Liver (tissue), 9 donors: ENCODE measurements around the gene FITM1. TPM values are rescaled to one million over a fixed set of nuclear protein-coding genes. Genes with fewer than 3 reads are reported as not detected.

Experiments used
- DNase-seq: peaks from one replicate; pipeline ENCODE4 v3.0.0-alpha.2; 2017; ENCODE audit warnings: low spot score
- H3K27ac ChIP-seq, 2 donors: one replicate each; pipeline ENCODE4 v1.7.0; 2013; ENCODE audit warnings: inconsistent platforms in 2 of 2, low read length in 2 of 2, control low read depth in 1 of 2, low read depth in 1 of 2, mild to moderate bottlenecking in 1 of 2
- H3K27me3 ChIP-seq, 4 donors: one replicate each; pipeline versions ENCODE4 v1.6.1 to v1.7.0; 2013; ENCODE audit warnings: low read length in 3 of 4, inconsistent platforms in 1 of 4, mild to moderate bottlenecking in 1 of 4, moderate library complexity in 1 of 4; ENCODE audit not compliant: control insufficient read depth in 4 of 4, insufficient read depth in 4 of 4
- H3K36me3 ChIP-seq, 4 donors: one replicate each; pipeline versions ENCODE4 v1.6.1 to v1.7.0; 2013; ENCODE audit warnings: low read length in 3 of 4, mild to moderate bottlenecking in 3 of 4, low read depth in 1 of 4, moderate library complexity in 1 of 4; ENCODE audit not compliant: control insufficient read depth in 4 of 4, insufficient read depth in 3 of 4
- H3K4me1 ChIP-seq, 4 donors: one replicate each; pipeline versions ENCODE4 v1.6.1 to v1.7.0; 2013; ENCODE audit warnings: low read length in 3 of 4, mild to moderate bottlenecking in 3 of 4, moderate library complexity in 1 of 4; ENCODE audit not compliant: control insufficient read depth in 4 of 4, insufficient read depth in 4 of 4
- H3K4me3 ChIP-seq, 3 donors: one replicate each; pipeline versions ENCODE4 v1.6.1 to v1.7.0; 2013; ENCODE audit warnings: low read length in 3 of 3, control low read depth in 1 of 3, low read depth in 1 of 3, mild to moderate bottlenecking in 1 of 3
- H3K9ac ChIP-seq, 2 donors: one replicate each; pipeline ENCODE4 v1.7.0; 2013; ENCODE audit warnings: low read length in 2 of 2, mild to moderate bottlenecking in 2 of 2, moderate library complexity in 2 of 2, control low read depth in 1 of 2, low read depth in 1 of 2
- H3K9me3 ChIP-seq, 4 donors: one replicate each; pipeline versions ENCODE4 v1.6.1 to v1.7.0; 2013; ENCODE audit warnings: low read length in 3 of 4; ENCODE audit not compliant: control insufficient read depth in 4 of 4
- ATF3 ChIP-seq: IDR thresholded peaks from 2 replicates; pipeline ENCODE4 v1.6.1; 2016; ENCODE audit warnings: antibody characterized with exemption
- CTCF ChIP-seq: fragments of 150-350 bp; IDR thresholded peaks from 2 replicates; pipeline ENCODE4 v1.5.1; 2017; ENCODE audit warnings: improper control_type of control experiment, low read depth, low read length; ENCODE audit not compliant: missing input control
- EGR1 ChIP-seq, 2 donors: IDR thresholded peaks; 2 replicates each; pipeline ENCODE4 v1.6.1; 2016 to 2018; ENCODE audit warnings: antibody characterized with exemption in 2 of 2, low read depth in 2 of 2
- FOXA1 ChIP-seq: IDR thresholded peaks from 2 replicates; pipeline ENCODE4 v1.6.1; 2016; ENCODE audit warnings: antibody characterized with exemption
- FOXA2 ChIP-seq: IDR thresholded peaks from 2 replicates; pipeline ENCODE4 v1.6.1; 2016; ENCODE audit warnings: antibody characterized with exemption
- GABPA ChIP-seq, 2 donors: IDR thresholded peaks in 1 of 2; conservative IDR thresholded peaks in 1 of 2; 2 replicates each; pipeline ENCODE4 v1.6.1; 2016; ENCODE audit warnings: antibody characterized with exemption in 2 of 2, mild to moderate bottlenecking in 1 of 2, moderate library complexity in 1 of 2
- HNF4A ChIP-seq, 2 donors: conservative IDR thresholded peaks; 2 replicates each; pipeline ENCODE4 v1.6.1; 2016; ENCODE audit warnings: antibody characterized with exemption in 2 of 2, mild to moderate bottlenecking in 2 of 2
- HNF4G ChIP-seq: IDR thresholded peaks from 2 replicates; pipeline ENCODE4 v1.6.1; 2016; ENCODE audit warnings: antibody characterized with exemption
- JUND ChIP-seq, 2 donors: IDR thresholded peaks; 2 replicates each; pipeline ENCODE4 v1.6.1; 2016; ENCODE audit warnings: antibody characterized with exemption in 2 of 2
- MAX ChIP-seq: IDR thresholded peaks from 2 replicates; pipeline ENCODE4 v1.6.1; 2016; ENCODE audit warnings: antibody characterized with exemption
- NR2F2 ChIP-seq: IDR thresholded peaks from 2 replicates; pipeline ENCODE4 v1.6.1; 2016; ENCODE audit warnings: antibody characterized with exemption
- RAD21 ChIP-seq, 2 donors: IDR thresholded peaks; 2 replicates each; pipeline ENCODE4 v1.6.1; 2016; ENCODE audit warnings: antibody characterized with exemption in 2 of 2, mild to moderate bottlenecking in 2 of 2
- REST ChIP-seq: IDR thresholded peaks from 2 replicates; pipeline ENCODE4 v1.6.1; 2016; ENCODE audit warnings: antibody characterized with exemption, mild to moderate bottlenecking
- RXRA ChIP-seq, 2 donors: IDR thresholded peaks; 2 replicates each; pipeline ENCODE4 v1.6.1; 2017 to 2018; ENCODE audit warnings: antibody characterized with exemption in 2 of 2, mild to moderate bottlenecking in 1 of 2
- SP1 ChIP-seq: IDR thresholded peaks from 2 replicates; pipeline ENCODE4 v1.6.1; 2018; ENCODE audit warnings: antibody characterized with exemption, mild to moderate bottlenecking
- TAF1 ChIP-seq: conservative IDR thresholded peaks from 2 replicates; pipeline ENCODE4 v1.6.1; 2016; ENCODE audit warnings: antibody characterized with exemption, mild to moderate bottlenecking
- YY1 ChIP-seq: IDR thresholded peaks from 2 replicates; pipeline ENCODE4 v1.6.1; 2016; ENCODE audit warnings: antibody characterized with exemption, mild to moderate bottlenecking
- ZBTB33 ChIP-seq: IDR thresholded peaks from 2 replicates; pipeline ENCODE4 v1.6.1; 2016; ENCODE audit warnings: antibody characterized with exemption
- WGBS: extraction: QIAGEN DNeasy Blood & Tissue Kit; methylation state at CpG from one replicate; pipeline ENCODE4 v1.1.7; 2013; 5-methylcytosine and 5-hydroxymethylcytosine counted together
- polyA plus RNA-seq, 2 donors: library from polyadenylated mRNA; stranded (reverse) in 1 of 2; unstranded in 1 of 2; fragments of 200-250 nt in 1 of 2; fragments of >200 nt in 1 of 2; fragmentation: Nextera tagmentation in 1 of 2; extraction: Ambion mirVana in 1 of 2; gene quantifications; one replicate each; pipeline versions ENCODE4 v1.2.1 to v1.2.3, GENCODE V29; 2013 to 2015
- total RNA-seq, 2 donors: library from RNA; depleted of rRNA; stranded (reverse); fragments of >200 nt; gene quantifications; one replicate each; pipeline ENCODE4 v1.2.3, GENCODE V29; 2014
- donor health status: healthy.
- donor health status: healthy.
- donor health status: healthy.
- donor health status: healthy.
- donor health status: healthy.

The FITM1 gene
- total and polyA plus RNA-seq, 4 donors = 1.7 to 16.1 (median 9.1) TPM

GRCh38 chr14:24093901-24094840, 36.3 kb upstream of the FITM1 start, which contains the start of gene PCK2:
Gene PCK2, plus strand, starts transcription at chr14:24094311. Its CDS starts 95 bp downstream, at chr14:24094406.
- Histone ChIP-seq H3K36me3 (peaks cover 0 to 9% (median 6%) of the 10 kb centered on the region in 4 donors), H3K4me1 (peaks cover 15 to 64% (median 49%) of the 10 kb centered on the region in 4 donors), H3K4me3 (peak within 1 kb of the TSS; percentile 68 to 82 (median 71)), H3K9ac (peak within 1 kb of the TSS; percentile 93 to 98), H3K9me3 (no peaks in the 10 kb centered on the region), H3K27me3 (no peaks in the 10 kb centered on the region), H3K27ac (peak within 1 kb of the TSS; percentile 93 to 96)
- TF ChIP-seq YY1 (peak; percentile 67), EGR1 (IDR thresholded peaks at IDR 0.05; ENCODE audit: low read depth in 2 of 2) (peak; percentile 81 to 96), HNF4G (peak; percentile 41), TAF1 (peak; percentile 82), SP1 (peak; percentile 90), HNF4A (conservative IDR thresholded peaks at IDR 0.05) (peak; percentile 86 to 87), NR2F2 (no peak), RAD21 (IDR thresholded peaks at IDR 0.05) (peak in 1 of 2 donors; percentile 35), ATF3 (peak; percentile 66), RXRA (IDR thresholded peaks at IDR 0.05) (peak; percentile 71 to 75), MAX (peak; percentile 51), CTCF (peak; percentile 1), FOXA1 (no peak), REST (peak; percentile 85), FOXA2 (no peak), ZBTB33 (peak; percentile 37), GABPA (IDR thresholded peaks at IDR 0.05 in 1 of 2, conservative IDR thresholded peaks at IDR 0.05 in 1 of 2) (peak in 1 of 2 donors; percentile 53), JUND (IDR thresholded peaks at IDR 0.05) (peak in 1 of 2 donors; percentile 40)
- DNase-seq = peak; percentile 92
- under 1% methylated on average over 68 of the region's 68 CpGs for WGBS
